ENCODE measurements around the gene CDK17. TPM values are rescaled to one million over a fixed set of nuclear protein-coding genes. Genes with fewer than 3 reads are reported as not detected.
A peak's percentile ranks its signal among the peaks of the same experiment; 100 is the strongest.

Gene CDK17
- total RNA-seq, 1 donor from 2014 or later = 42.8 TPM

GRCh38 chr12:96238336-96239047 lies 161.7 kb downstream of the CDK17 start:
- peak overlapping the region in 1 of 3 donors; percentile 41 for H3K9ac ChIP-seq (ENCODE audit: low read depth in 1 of 3, low read length in 3 of 3)
- peaks cover 0 to 35% (median 18%) of the 10 kb centered on the region in 3 donors for H3K27me3 ChIP-seq (ENCODE audit: control insufficient read depth in 3 of 3, insufficient read depth in 3 of 3, low read length in 3 of 3)
- peak overlapping the region in 1 of 3 donors; percentile 31 for H3K4me3 ChIP-seq (ENCODE audit: low read length in 3 of 3)
- no peaks in the 10 kb centered on the region for H3K36me3 ChIP-seq (ENCODE audit: control insufficient read depth in 3 of 3, insufficient read depth in 3 of 3, low read length in 3 of 3)
- H3K4me1 ChIP-seq (ENCODE audit: control insufficient read depth in 3 of 3, insufficient read depth in 3 of 3, low read length in 3 of 3) = peaks cover 67 to 76% (median 70%) of the 10 kb centered on the region in 3 donors
- no peaks in the 10 kb centered on the region for H3K9me3 ChIP-seq (ENCODE audit: control insufficient read depth in 3 of 3, low read length in 3 of 3)
- H3K27ac ChIP-seq (ENCODE audit: low read depth, low read length) = peak overlapping the region; percentile 79

- Histone ChIP-seq H3K4me1 (ENCODE audit: control insufficient read depth in 3 of 3, insufficient read depth in 3 of 3, low read length in 3 of 3) (peaks cover 64 to 73% (median 72%) of the 10 kb centered on the region in 3 donors), H3K9me3 (ENCODE audit: control insufficient read depth in 3 of 3, low read length in 3 of 3) (no peaks in the 10 kb centered on the region), H3K36me3 (ENCODE audit: control insufficient read depth in 3 of 3, insufficient read depth in 3 of 3, low read length in 3 of 3) (no peaks in the 10 kb centered on the region), H3K27ac (ENCODE audit: low read depth, low read length) (peak overlapping the region; percentile 79), H3K4me3 (ENCODE audit: low read length in 3 of 3) (peak overlapping the region in 1 of 3 donors; percentile 45), H3K27me3 (ENCODE audit: control insufficient read depth in 3 of 3, insufficient read depth in 3 of 3, low read length in 3 of 3) (peaks cover 0 to 35% (median 16%) of the 10 kb centered on the region in 3 donors), H3K9ac (ENCODE audit: low read depth in 1 of 3, low read length in 3 of 3) (peak overlapping the region in 2 of 3 donors; percentile 28 to 41)
Measured at GRCh38 chr12:96237465-96238077, 162.7 kb downstream of the CDK17 start.

GRCh38 chr12:96237035-96237434 lies 163.2 kb downstream of the CDK17 start:
- H3K9ac ChIP-seq (ENCODE audit: low read depth in 1 of 3, low read length in 3 of 3) = peak overlapping the region in 2 of 3 donors; percentile 28 to 41
- peaks cover 59 to 68% (median 67%) of the 10 kb centered on the region in 3 donors for H3K4me1 ChIP-seq (ENCODE audit: control insufficient read depth in 3 of 3, insufficient read depth in 3 of 3, low read length in 3 of 3)
- H3K4me3 ChIP-seq (ENCODE audit: low read length in 3 of 3) = no peak overlapping the region
- peak overlapping the region; percentile 79 for H3K27ac ChIP-seq (ENCODE audit: low read depth, low read length)
- H3K9me3 ChIP-seq (ENCODE audit: control insufficient read depth in 3 of 3, low read length in 3 of 3) = no peaks in the 10 kb centered on the region
- no peaks in the 10 kb centered on the region for H3K36me3 ChIP-seq (ENCODE audit: control insufficient read depth in 3 of 3, insufficient read depth in 3 of 3, low read length in 3 of 3)
- H3K27me3 ChIP-seq (ENCODE audit: control insufficient read depth in 3 of 3, insufficient read depth in 3 of 3, low read length in 3 of 3) = peaks cover 0 to 30% (median 16%) of the 10 kb centered on the region in 3 donors

- Histone ChIP-seq H3K4me1 (ENCODE audit: control insufficient read depth in 3 of 3, insufficient read depth in 3 of 3, low read length in 3 of 3) (peaks cover 53 to 61% (median 60%) of the 10 kb centered on the region in 3 donors), H3K4me3 (ENCODE audit: low read length in 3 of 3) (no peak overlapping the region), H3K27ac (ENCODE audit: low read depth, low read length) (peak overlapping the region; percentile 79), H3K9me3 (ENCODE audit: control insufficient read depth in 3 of 3, low read length in 3 of 3) (no peaks in the 10 kb centered on the region), H3K27me3 (ENCODE audit: control insufficient read depth in 3 of 3, insufficient read depth in 3 of 3, low read length in 3 of 3) (peaks cover 0 to 26% (median 16%) of the 10 kb centered on the region in 3 donors), H3K36me3 (ENCODE audit: control insufficient read depth in 3 of 3, insufficient read depth in 3 of 3, low read length in 3 of 3) (no peaks in the 10 kb centered on the region), H3K9ac (ENCODE audit: low read depth in 1 of 3, low read length in 3 of 3) (peak overlapping the region in 1 of 3 donors; percentile 30)
Measured at GRCh38 chr12:96236221-96236822, 163.9 kb downstream of the CDK17 start.

- peaks cover 0 to 22% (median 16%) of the 10 kb centered on the region in 3 donors for H3K27me3 ChIP-seq (ENCODE audit: control insufficient read depth in 3 of 3, insufficient read depth in 3 of 3, low read length in 3 of 3)
- H3K9me3 ChIP-seq (ENCODE audit: control insufficient read depth in 3 of 3, low read length in 3 of 3) = no peaks in the 10 kb centered on the region
- peak overlapping the region; percentile 76 for H3K27ac ChIP-seq (ENCODE audit: low read depth, low read length)
- H3K4me1 ChIP-seq (ENCODE audit: control insufficient read depth in 3 of 3, insufficient read depth in 3 of 3, low read length in 3 of 3) = peaks cover 52 to 56% (median 56%) of the 10 kb centered on the region in 3 donors
- no peaks in the 10 kb centered on the region for H3K36me3 ChIP-seq (ENCODE audit: control insufficient read depth in 3 of 3, insufficient read depth in 3 of 3, low read length in 3 of 3)
- H3K4me3 ChIP-seq (ENCODE audit: low read length in 3 of 3) = no peak overlapping the region
- no peak overlapping the region for H3K9ac ChIP-seq (ENCODE audit: low read depth in 1 of 3, low read length in 3 of 3)
Measured at GRCh38 chr12:96235484-96235826, 164.8 kb downstream of the CDK17 start.

GRCh38 chr12:96234591-96235483 lies 165.4 kb downstream of the CDK17 start:
- peaks cover 52 to 55% (median 52%) of the 10 kb centered on the region in 3 donors for H3K4me1 ChIP-seq (ENCODE audit: control insufficient read depth in 3 of 3, insufficient read depth in 3 of 3, low read length in 3 of 3)
- H3K9me3 ChIP-seq (ENCODE audit: control insufficient read depth in 3 of 3, low read length in 3 of 3) = no peaks in the 10 kb centered on the region
- peak overlapping the region; percentile 76 for H3K27ac ChIP-seq (ENCODE audit: low read depth, low read length)
- peak overlapping the region in 1 of 3 donors; percentile 14 for H3K4me3 ChIP-seq (ENCODE audit: low read length in 3 of 3)
- H3K27me3 ChIP-seq (ENCODE audit: control insufficient read depth in 3 of 3, insufficient read depth in 3 of 3, low read length in 3 of 3) = peaks cover 0 to 22% (median 12%) of the 10 kb centered on the region in 3 donors
- no peaks in the 10 kb centered on the region for H3K36me3 ChIP-seq (ENCODE audit: control insufficient read depth in 3 of 3, insufficient read depth in 3 of 3, low read length in 3 of 3)
- peak overlapping the region in 1 of 3 donors; percentile 43 for H3K9ac ChIP-seq (ENCODE audit: low read depth in 1 of 3, low read length in 3 of 3)

- peak overlapping the region in 1 of 3 donors; percentile 41 for H3K4me3 ChIP-seq (ENCODE audit: low read length in 3 of 3)
- H3K27me3 ChIP-seq (ENCODE audit: control insufficient read depth in 3 of 3, insufficient read depth in 3 of 3, low read length in 3 of 3) = peaks cover 0 to 16% (median 6%) of the 10 kb centered on the region in 3 donors
- no peaks in the 10 kb centered on the region for H3K9me3 ChIP-seq (ENCODE audit: control insufficient read depth in 3 of 3, low read length in 3 of 3)
- H3K4me1 ChIP-seq (ENCODE audit: control insufficient read depth in 3 of 3, insufficient read depth in 3 of 3, low read length in 3 of 3) = peaks cover 45 to 52% (median 46%) of the 10 kb centered on the region in 3 donors
- peak overlapping the region in 1 of 3 donors; percentile 43 for H3K9ac ChIP-seq (ENCODE audit: low read depth in 1 of 3, low read length in 3 of 3)
- H3K27ac ChIP-seq (ENCODE audit: low read depth, low read length) = peak overlapping the region; percentile 76
- H3K36me3 ChIP-seq (ENCODE audit: control insufficient read depth in 3 of 3, insufficient read depth in 3 of 3, low read length in 3 of 3) = no peaks in the 10 kb centered on the region
Measured at GRCh38 chr12:96233939-96234461, 166.2 kb downstream of the CDK17 start.

- H3K9ac ChIP-seq (ENCODE audit: low read depth in 1 of 3, low read length in 3 of 3) = no peak overlapping the region
- H3K4me1 ChIP-seq (ENCODE audit: control insufficient read depth in 3 of 3, insufficient read depth in 3 of 3, low read length in 3 of 3) = peaks cover 40 to 45% (median 40%) of the 10 kb centered on the region in 3 donors
- no peaks in the 10 kb centered on the region for H3K36me3 ChIP-seq (ENCODE audit: control insufficient read depth in 3 of 3, insufficient read depth in 3 of 3, low read length in 3 of 3)
- H3K9me3 ChIP-seq (ENCODE audit: control insufficient read depth in 3 of 3, low read length in 3 of 3) = no peaks in the 10 kb centered on the region
- peaks cover 0 to 10% (median 6%) of the 10 kb centered on the region in 3 donors for H3K27me3 ChIP-seq (ENCODE audit: control insufficient read depth in 3 of 3, insufficient read depth in 3 of 3, low read length in 3 of 3)
- H3K4me3 ChIP-seq (ENCODE audit: low read length in 3 of 3) = no peak overlapping the region
- H3K27ac ChIP-seq (ENCODE audit: low read depth, low read length) = peak overlapping the region; percentile 76
Measured at GRCh38 chr12:96233168-96233567, 167.1 kb downstream of the CDK17 start.

GRCh38 chr12:96230646-96231045 lies 169.6 kb downstream of the CDK17 start:
- H3K27ac ChIP-seq (ENCODE audit: low read depth, low read length) = no peak overlapping the region
- peaks cover 0 to 5% (median 0%) of the 10 kb centered on the region in 3 donors for H3K27me3 ChIP-seq (ENCODE audit: control insufficient read depth in 3 of 3, insufficient read depth in 3 of 3, low read length in 3 of 3)
- H3K4me3 ChIP-seq (ENCODE audit: low read length in 3 of 3) = no peak overlapping the region
- H3K36me3 ChIP-seq (ENCODE audit: control insufficient read depth in 3 of 3, insufficient read depth in 3 of 3, low read length in 3 of 3) = peaks cover 3 to 7% (median 4%) of the 10 kb centered on the region in 3 donors
- peaks cover 19 to 23% (median 23%) of the 10 kb centered on the region in 3 donors for H3K4me1 ChIP-seq (ENCODE audit: control insufficient read depth in 3 of 3, insufficient read depth in 3 of 3, low read length in 3 of 3)
- no peaks in the 10 kb centered on the region for H3K9me3 ChIP-seq (ENCODE audit: control insufficient read depth in 3 of 3, low read length in 3 of 3)
- no peak overlapping the region for H3K9ac ChIP-seq (ENCODE audit: low read depth in 1 of 3, low read length in 3 of 3)

Measured in skeletal muscle tissue (tissue), 4 donors.